Activated naive CD4-positive, alpha-beta T cell treated with anti-CD3 and anti-CD28 coated beads, Interleukin-2, amount 50 U/mL, for 72 hours (primary cell): ENCODE data around the gene ISM1. TPM values are rescaled to one million over a fixed set of nuclear protein-coding genes. Genes with fewer than 3 reads are reported as not detected.

ENCODE experiments used
- ATAC-seq, 2 donors: fragments of 150-1000 bp; cut with Tn5 transposase; 2 replicates each; pipeline ENCODE4 v1.10.0; 2021; ENCODE audit warnings: mild to moderate bottlenecking in 2 of 2, moderate library complexity in 2 of 2
- DNase-seq, 2 donors: peaks; one replicate each; pipeline ENCODE4 v3.0.0; 2021 to 2022; ENCODE audit warnings: low spot score in 2 of 2
- H3K27ac Mint-ChIP-seq, 2 donors: one replicate each; pipeline ENCODE4 v1.8.0; 2022; ENCODE audit warnings: mild to moderate bottlenecking in 2 of 2, mixed read lengths in 2 of 2
- H3K36me3 Mint-ChIP-seq, 2 donors: one replicate each; pipeline ENCODE4 v1.8.0; 2022; ENCODE audit warnings: mixed read lengths in 2 of 2
- H3K9me3 Mint-ChIP-seq, 2 donors: one replicate each; pipeline ENCODE4 v1.8.0; 2022; ENCODE audit warnings: mixed read lengths in 2 of 2
- total RNA-seq, 2 donors: library from RNA; stranded (reverse); gene quantifications; one replicate each; pipeline ENCODE4 v1.2.3, GENCODE V29; 2022

ISM1 gene
- total RNA-seq, 2 donors from 2014 or later: 0.31 to 0.50 TPM

DNA sequence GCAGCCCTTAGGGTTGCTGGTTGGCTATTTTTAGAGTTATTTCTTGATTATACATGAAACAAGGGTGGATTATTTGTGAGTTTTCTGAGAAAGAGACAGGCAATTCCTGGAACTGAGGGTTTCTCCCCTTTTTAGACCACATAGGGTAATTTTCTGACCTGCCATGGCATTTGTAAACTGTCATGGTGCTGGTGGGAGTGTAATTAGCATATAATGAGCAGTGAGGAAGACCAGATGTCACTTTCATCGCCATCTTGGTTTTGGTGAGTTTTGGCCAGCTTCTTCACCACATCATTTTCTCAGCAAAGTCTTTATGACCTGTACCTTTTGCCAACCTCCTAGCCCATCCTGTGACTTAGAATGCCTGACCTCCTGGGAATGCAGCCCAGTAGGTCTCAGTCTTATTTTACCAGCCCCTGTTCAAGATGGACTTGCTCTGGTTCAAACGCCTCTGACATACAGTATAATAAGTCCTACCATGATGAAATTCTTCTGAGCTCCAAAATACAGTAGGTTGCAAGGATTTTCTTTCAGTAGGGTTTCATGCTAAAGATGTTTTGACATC, 117.1 kb downstream of the ISM1 start:
- Mint-ChIP-seq H3K36me3 (no peaks in the 10 kb centered on the region), H3K9me3 (peaks cover 0 to 7% of the 10 kb centered on the region in 2 donors), H3K27ac (peak overlapping the region in 1 of 2 donors; percentile 9)
- DNase-seq (no peak), ATAC-seq (peak; percentile 55)

DNA sequence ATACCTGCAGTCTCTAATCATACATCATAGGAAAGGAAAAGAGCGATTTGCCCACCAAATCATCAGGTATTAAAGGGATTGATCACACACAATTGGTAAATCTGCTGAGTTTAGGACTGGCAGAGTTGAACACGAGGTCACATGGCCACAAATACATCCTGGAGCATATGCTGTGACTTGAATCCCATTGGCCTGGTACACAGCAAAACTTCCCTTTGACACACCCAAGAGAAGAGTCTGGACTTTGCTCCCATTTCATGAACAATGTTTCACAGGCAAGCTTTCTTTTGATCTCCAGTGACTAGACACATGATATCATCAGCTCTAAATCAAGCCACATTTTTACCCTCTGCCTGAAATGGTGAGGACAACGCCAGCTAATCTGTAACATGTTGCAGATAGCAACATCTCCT, 117.9 kb downstream of the ISM1 start:
- ATAC-seq (no peak), DNase-seq (no peak)
- no peak overlapping the region for H3K27ac Mint-ChIP-seq
- no peaks in the 10 kb centered on the region for H3K36me3 Mint-ChIP-seq
- peaks cover 0 to 7% of the 10 kb centered on the region in 2 donors for H3K9me3 Mint-ChIP-seq

DNA sequence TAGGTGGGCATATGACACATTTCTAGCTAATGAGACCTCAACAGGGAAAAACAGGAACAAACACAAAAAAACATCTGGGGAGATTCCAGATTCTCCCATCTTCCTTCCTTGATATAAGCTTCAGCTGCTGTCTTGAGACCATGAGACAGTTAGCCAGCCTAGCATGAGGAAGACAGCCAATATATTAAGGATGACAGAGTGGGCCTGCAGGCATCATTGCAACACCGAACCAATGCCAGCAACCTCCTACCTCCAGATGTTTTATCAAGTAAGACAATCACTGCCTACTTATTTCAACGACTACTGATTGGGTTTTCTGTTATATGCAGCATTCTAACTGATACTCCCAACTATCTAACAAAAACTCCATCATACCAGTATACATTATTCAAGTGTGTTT, 119.0 kb downstream of the ISM1 start:
- Mint-ChIP-seq H3K36me3 (no peaks in the 10 kb centered on the region), H3K27ac (no peak overlapping the region), H3K9me3 (peaks cover 0 to 7% of the 10 kb centered on the region in 2 donors)
- ATAC-seq (no peak), DNase-seq (no peak)

DNA sequence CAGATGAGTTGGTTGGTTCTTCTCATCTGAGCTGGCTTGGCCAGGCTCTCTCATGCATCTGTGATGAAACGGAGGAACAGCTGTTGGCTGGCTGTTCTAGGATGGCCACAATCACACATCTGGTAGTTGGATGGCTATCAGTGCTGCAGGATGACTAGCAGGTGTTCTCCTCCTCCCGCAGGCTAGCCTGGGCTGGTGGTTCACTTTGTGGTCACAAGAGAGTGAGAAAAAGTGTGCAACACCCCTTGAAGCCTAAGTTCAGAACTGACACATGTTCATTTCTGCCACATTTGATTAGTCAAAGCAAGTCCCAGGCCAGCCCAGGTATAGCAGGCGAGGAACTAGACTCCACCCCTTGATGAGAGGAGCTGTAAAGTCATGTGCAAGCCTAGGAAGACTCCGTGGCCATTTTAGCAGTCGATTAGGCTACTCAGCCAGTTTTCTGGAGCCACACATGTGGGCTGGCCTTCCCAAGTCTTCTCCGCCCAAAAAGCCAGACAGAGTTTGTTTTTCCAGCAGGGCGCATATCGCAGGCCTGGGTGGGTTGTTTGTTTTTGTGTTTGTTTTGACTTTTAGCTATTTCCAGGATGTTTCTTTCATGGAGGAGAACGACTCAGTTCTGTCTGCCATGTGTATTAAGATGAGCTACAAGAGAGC, 120.8 kb downstream of the ISM1 start:
- Mint-ChIP-seq H3K9me3 (peaks cover 0 to 7% of the 10 kb centered on the region in 2 donors), H3K27ac (no peak overlapping the region), H3K36me3 (no peaks in the 10 kb centered on the region)
- ATAC-seq (peak; percentile 37 to 39), DNase-seq (no peak)

DNA sequence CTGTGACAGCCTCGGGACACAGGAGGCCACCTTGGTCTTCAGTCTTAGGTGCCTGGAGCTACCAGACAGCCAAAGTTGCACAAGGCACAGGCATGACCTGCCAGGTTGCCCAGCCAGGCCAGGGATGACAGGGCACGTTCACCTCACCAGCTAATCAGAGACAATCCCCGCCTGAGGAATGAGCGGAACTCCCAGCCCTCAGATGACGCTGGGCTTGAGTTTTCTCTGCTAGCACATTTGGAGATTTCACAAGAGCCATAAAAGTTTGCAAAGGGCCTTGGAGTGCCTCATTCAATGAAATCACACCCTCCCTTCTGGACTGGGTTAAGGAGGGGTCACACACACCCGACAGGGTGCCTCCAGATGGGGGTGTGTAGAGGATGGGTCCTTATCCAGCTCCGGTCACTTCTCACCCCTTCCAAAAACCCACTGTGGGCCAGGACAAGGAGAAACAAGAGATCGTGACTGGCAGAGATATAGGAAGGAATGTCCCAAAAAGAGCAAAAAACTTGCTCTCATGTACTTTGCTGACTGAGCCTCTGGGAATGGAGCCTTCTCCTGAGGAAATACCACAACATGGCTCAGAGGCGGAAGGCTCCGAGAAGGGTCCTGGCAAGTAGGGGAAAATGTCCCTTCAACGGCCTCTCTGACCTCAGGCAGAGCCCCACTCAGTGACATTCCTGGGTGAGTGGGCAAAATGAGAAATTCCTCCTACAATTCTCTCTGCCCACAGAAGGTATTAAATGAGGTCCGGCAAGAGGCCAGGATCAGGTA, 121.6 kb downstream of the ISM1 start:
- no peak for ATAC-seq
- peak overlapping the region in 1 of 2 donors; percentile 68 for H3K27ac Mint-ChIP-seq
- H3K9me3 Mint-ChIP-seq: peaks cover 0 to 4% of the 10 kb centered on the region in 2 donors
- H3K36me3 Mint-ChIP-seq: no peaks in the 10 kb centered on the region
- DNase-seq: no peak

DNA sequence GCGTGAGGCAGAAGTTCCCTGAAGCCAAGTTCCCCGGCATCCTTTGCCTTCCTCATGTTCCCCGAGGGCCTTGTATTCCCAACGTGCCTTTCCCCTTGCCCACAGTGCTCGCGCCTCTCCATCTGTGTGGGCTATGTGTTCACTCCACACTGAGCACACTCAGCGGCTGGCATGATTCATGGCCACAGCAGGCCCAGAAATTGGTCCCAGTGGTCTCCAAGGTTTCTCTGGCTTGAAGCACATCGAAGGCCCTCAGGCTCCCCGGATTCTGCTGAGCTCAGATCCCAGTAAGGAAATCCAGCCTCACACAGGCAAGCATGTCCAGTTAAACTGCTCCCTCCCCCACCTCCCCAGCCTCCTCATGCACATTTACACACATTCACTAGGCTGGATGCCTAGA, 123.6 kb downstream of the ISM1 start:
- ATAC-seq (no peak), DNase-seq (no peak)
- Mint-ChIP-seq H3K9me3 (no peaks in the 10 kb centered on the region), H3K27ac (no peak overlapping the region), H3K36me3 (no peaks in the 10 kb centered on the region)

DNA sequence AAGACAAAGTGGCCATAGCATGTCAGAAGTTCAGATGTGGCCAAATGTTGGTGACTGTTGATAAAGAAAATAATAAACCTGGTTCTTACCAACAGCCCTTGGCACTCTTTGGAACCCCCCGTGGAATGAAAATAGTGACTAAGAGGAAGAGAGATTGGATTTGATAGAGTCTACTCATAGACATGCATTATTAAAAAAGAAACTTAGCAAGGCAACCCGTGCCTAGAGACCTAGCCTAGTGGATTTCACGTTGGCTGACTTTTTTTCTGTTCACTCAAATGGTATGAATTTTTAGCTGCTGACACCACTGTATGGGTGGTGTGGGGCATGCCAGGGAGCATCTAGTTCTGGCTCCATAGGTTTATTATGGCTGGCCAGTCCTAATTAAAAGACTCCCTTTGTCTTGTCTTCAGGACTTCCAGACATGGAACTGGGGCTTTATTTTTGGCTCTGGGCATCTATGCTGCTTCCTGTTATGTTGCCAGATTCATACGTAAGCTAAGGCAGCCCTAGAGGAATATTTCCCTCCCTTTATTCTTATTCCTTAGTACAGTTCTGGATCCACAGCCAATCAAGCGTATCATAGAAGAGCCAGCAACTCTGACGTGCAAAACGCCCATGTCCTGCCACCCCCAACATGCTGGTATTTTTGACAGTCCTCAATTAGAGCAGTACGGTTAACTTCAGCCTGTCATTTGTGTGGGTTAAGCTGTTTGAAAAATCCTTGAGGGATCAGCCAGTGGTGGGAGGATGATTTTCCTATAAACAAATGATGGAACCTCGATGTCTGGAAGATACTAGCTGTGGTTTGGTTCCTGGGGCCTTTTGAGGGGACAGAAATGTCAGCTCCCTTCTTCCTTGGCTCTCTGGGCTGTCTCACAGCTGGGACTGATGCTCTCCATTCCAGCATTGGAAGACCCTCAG, 127.5 kb downstream of the ISM1 start:
- DNase-seq: no peak

DNA sequence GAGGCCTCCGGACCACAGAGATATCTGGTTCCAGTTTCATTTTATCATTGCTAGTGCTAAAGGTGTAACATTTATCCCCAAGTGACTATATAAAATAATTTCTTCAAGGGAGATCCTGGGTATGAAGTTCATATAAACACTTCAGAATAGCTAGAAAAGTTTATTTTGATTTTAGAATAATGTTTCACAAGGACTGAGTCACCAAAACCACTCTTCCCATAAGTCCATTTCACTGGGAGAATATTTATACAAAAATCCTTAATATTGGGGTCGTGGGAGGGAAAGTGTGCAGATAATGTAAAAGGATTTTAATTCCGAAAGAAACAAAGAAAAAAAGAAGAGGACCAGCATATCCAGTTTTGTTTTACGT, 128.1 kb downstream of the ISM1 start:
- no peak for DNase-seq
- Mint-ChIP-seq H3K36me3 (no peaks in the 10 kb centered on the region), H3K9me3 (no peaks in the 10 kb centered on the region), H3K27ac (no peak overlapping the region)
- ATAC-seq: no peak

More for the DNA sequence above, 127.5 kb downstream of the ISM1 start:
- no peak for ATAC-seq
- no peak overlapping the region for H3K27ac Mint-ChIP-seq
- H3K36me3 Mint-ChIP-seq: no peaks in the 10 kb centered on the region
- H3K9me3 Mint-ChIP-seq: no peaks in the 10 kb centered on the region

Other genes with a start within 250 kb of the ISM1 start
- 1 to 10 TPM in 1 of 2 donors, not detected in 1; 1.7 TPM for gene SPTLC3, start 212.3 kb upstream of the ISM1 start, total RNA-seq